HL-60 (cell line): ENCODE measurements around the gene PPIG.
"Not testable (repeated sequence)": the region's sequence is repeated elsewhere in the genome, so short reads cannot be mapped to it uniquely, and the experiment has no call there.

Source experiments
- DNase-seq, 2 experiments: peaks; one replicate each; pipeline ENCODE4 v3.0.0-alpha.2; 2010 to 2020; ENCODE audit warnings: low read depth in 1 of 2, low spot score in 1 of 2
- H3K27ac ChIP-seq: fragments of 250-450 bp; sonication (Bioruptor Pico); replicated peaks from 2 replicates; pipeline ENCODE4 v1.5.1; 2020; ENCODE audit warnings: mild to moderate bottlenecking, moderate library complexity
- H3K27me3 ChIP-seq: fragments of 250-450 bp; sonication (Bioruptor Pico); 2 replicates; pipeline ENCODE4 v1.5.1; 2021; ENCODE audit warnings: mild to moderate bottlenecking, moderate library complexity; ENCODE audit not compliant: insufficient read depth, poor library complexity, severe bottlenecking
- H3K4me3 ChIP-seq: replicated peaks from 2 replicates; pipeline ENCODE4 v1.5.1; 2011; ENCODE audit warnings: mild to moderate bottlenecking, control low read depth, low read length; ENCODE audit not compliant: insufficient read depth
- CTCF ChIP-seq: IDR thresholded peaks from one replicate; pipeline ENCODE4 v1.5.1; 2011; ENCODE audit warnings: low read length, control low read depth, inconsistent platforms; ENCODE audit not compliant: insufficient read depth
- GABPA ChIP-seq: IDR thresholded peaks from 2 replicates; pipeline ENCODE4 v1.6.1; 2012; ENCODE audit warnings: low read depth
- POLR2AphosphoS5 ChIP-seq: IDR thresholded peaks from 2 replicates; pipeline ENCODE4 v1.6.1; 2012; ENCODE audit warnings: low read depth
- REST ChIP-seq: IDR thresholded peaks from 2 replicates; pipeline ENCODE4 v1.6.1; 2012; ENCODE audit warnings: low read depth; ENCODE audit not compliant: insufficient replicate concordance
- SPI1 ChIP-seq: IDR thresholded peaks from 2 replicates; pipeline ENCODE4 v1.6.1; 2012; ENCODE audit warnings: low read depth, mild to moderate bottlenecking, borderline replicate concordance

The PPIG gene

GRCh38 chr2:169579044-169579443, 5.1 kb upstream of the PPIG start:
- no peak overlapping the region for H3K4me3 ChIP-seq
- DNase-seq: no peak
- TF ChIP-seq SPI1 (no peak), GABPA (no peak), POLR2AphosphoS5 (no peak), REST (no peak), CTCF (no peak)
- no peak overlapping the region for H3K27ac ChIP-seq
- H3K27me3 ChIP-seq: no peaks in the 10 kb centered on the region

GRCh38 chr2:169582552-169583266, 1.4 kb upstream of the PPIG start:
- H3K27me3 ChIP-seq, H3K27ac ChIP-seq, DNase-seq, H3K4me3 ChIP-seq: not testable (repeated sequence)

- Histone ChIP-seq H3K27ac (peak overlapping the region; percentile 98), H3K4me3 (no peak overlapping the region)
These were observed 633 bp upstream of the PPIG start for GRCh38 chr2:169583518-169583917.

More at GRCh38 chr2:169583518-169583917, 633 bp upstream of the PPIG start:
- TF ChIP-seq POLR2AphosphoS5 (no peak), SPI1 (no peak), CTCF (no peak), GABPA (no peak), REST (no peak)
- DNase-seq: no peak
- no peaks in the 10 kb centered on the region for H3K27me3 ChIP-seq
